Measurements from ENCODE around the gene RHNO1. TPM values are rescaled to one million over a fixed set of nuclear protein-coding genes. Genes with fewer than 3 reads are reported as not detected.

RHNO1 gene
- total and polyA plus RNA-seq, 2 of the 4 experiments (the other 2 are of a cell fraction): 26.1 to 30.6 TPM

DNA sequence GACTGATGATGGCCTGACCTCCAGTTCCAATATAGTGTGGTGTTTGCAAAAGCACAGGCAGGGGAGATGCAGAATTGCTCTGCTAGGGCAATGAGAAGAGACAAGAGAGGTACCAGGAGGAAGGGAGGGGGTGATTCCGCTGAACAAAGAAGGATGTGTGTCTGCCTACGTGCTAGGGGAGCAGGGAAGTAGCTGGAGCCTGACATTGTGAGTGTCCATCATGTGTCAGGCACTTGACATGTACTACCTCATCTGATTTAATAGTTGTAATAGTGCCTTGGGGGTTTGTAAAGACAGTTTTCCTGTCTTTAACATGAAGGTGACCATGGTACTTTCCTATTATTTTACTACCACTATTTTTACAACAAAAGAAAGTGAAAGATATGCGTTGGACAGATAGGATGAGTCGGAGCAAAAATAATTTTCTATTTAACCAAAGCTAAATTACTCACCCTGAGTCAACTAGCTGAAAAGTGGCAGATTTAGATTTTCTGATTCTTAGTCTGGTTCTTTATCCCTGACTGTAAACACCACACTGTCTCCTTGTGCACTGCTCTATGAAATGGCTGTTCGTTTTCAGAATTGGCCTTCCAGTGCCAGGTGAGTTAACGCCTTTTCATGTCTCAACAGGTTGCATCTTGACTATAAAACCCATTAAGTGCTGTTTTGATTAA is 48.4 kb downstream of the RHNO1 start:
- Histone ChIP-seq H3K36me3 (ENCODE audit: control insufficient read depth, insufficient read depth, low read length) (peaks cover 32% of the 10 kb centered on the region), H4K5ac (ENCODE audit: low read depth, low read length) (no peak overlapping the region), H3K18ac (ENCODE audit: low read depth, low read length) (peak overlapping the region; percentile 21; the same call in 1 of the 2 replicates), H3K9me1 (ENCODE audit: insufficient read depth, low read length) (peaks cover 4% of the 10 kb centered on the region), H3K9me3 (ENCODE audit: control insufficient read depth, insufficient read depth, low read length) (no peaks in the 10 kb centered on the region), H3K4me1 (ENCODE audit: control insufficient read depth, insufficient read depth, low read length) (peaks cover 7% of the 10 kb centered on the region), H2BK15ac (ENCODE audit: low read depth, low read length) (no peak overlapping the region), H3K4ac (ENCODE audit: low read depth, low read length) (peak overlapping the region; percentile 64), H3K79me1 (ENCODE audit: low read depth in 1 of 2, low read length in 2 of 2) (peaks cover 6 to 31% of the 10 kb centered on the region in 2 experiments; a peak in 3 of 4 replicates), H2AK9ac (replicated peaks; ENCODE audit: low read depth, low read length, poor library complexity) (peak overlapping the region; percentile 86), H2AFZ (replicated peaks; ENCODE audit: low read length, poor library complexity) (peak overlapping the region; percentile 77), H3K9ac (ENCODE audit: low read depth, low read length) (0 out of 2 replicates have a peak overlapping the region, but pooled peaks have one; percentile 25), H2BK120ac (ENCODE audit: low read depth, low read length) (peak overlapping the region; percentile 35), H4K20me1 (ENCODE audit: insufficient read depth, low read length) (peaks cover 5% of the 10 kb centered on the region), H3K56ac (ENCODE audit: extremely low read depth, insufficient read depth, low read length) (no peak overlapping the region), H2BK5ac (ENCODE audit: low read depth, low read length, poor library complexity, severe bottlenecking) (peak overlapping the region; percentile 57), H3K27ac (ENCODE audit: insufficient read depth, low read length) (0 out of 2 replicates have a peak overlapping the region, but pooled peaks have one; percentile 30), H3K4me2 (ENCODE audit: low read depth, low read length) (peak overlapping the region; percentile 78; the same call in 1 of the 2 replicates), H4K8ac (ENCODE audit: low read depth in 2 of 2, low read length in 2 of 2) (peak overlapping the region in 1 of 2 experiments; percentile 20; a peak in 2 of 4 replicates), H3K4me3 (ENCODE audit: insufficient read depth, low read depth, low read length) (no peak overlapping the region), H3K14ac (replicated peaks; ENCODE audit: low read depth, low read length) (peak overlapping the region; percentile 86), H3K27me3 (ENCODE audit: control insufficient read depth, insufficient read depth, low read length) (no peaks in the 10 kb centered on the region), H2BK20ac (ENCODE audit: low read depth, low read length) (no peak overlapping the region; the same call in 1 of the 2 replicates), H3K23ac (ENCODE audit: low read depth, low read length) (peak overlapping the region; percentile 62), H4K91ac (ENCODE audit: insufficient read depth, low read depth, low read length) (0 out of 2 replicates have a peak overlapping the region, but pooled peaks have one; percentile 29), H2AK5ac (ENCODE audit: low read depth, low read length) (peak overlapping the region; percentile 89)
- 0 out of 2 replicates have a peak, but pooled peaks have one; percentile 18 for TF ChIP-seq FOS (IDR thresholded peaks at IDR 0.05; ENCODE audit: low read depth, low read length)
- TF ChIP-seq, protein P1, sequence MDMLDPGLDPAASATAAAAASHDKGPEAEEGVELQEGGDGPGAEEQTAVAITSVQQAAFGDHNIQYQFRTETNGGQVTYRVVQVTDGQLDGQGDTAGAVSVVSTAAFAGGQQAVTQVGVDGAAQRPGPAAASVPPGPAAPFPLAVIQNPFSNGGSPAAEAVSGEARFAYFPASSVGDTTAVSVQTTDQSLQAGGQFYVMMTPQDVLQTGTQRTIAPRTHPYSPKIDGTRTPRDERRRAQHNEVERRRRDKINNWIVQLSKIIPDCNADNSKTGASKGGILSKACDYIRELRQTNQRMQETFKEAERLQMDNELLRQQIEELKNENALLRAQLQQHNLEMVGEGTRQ (IDR thresholded peaks at IDR 0.05; ENCODE audit: low read depth, low read length): no peak
- intact Hi-C loops (cut with micrococcal nuclease): no loop called here
- in situ Hi-C loops (cut with MboI; ENCODE audit: low sequenced_read_pairs): no loop called here
- BruUV-seq (replicated peaks): no TSS peak
- CTCF ChIA-PET: interaction anchor here (0.6 kb wide), 1 partner anchor 72 kb away, joined by 3 read pairs; no protein-coding TSS in a partner anchor
- 93% methylated on average over 2 of the region's 6 CpGs; no CpG with 5 or more reads in 1 of the 2 experiments for WGBS, 2 experiments (ENCODE audit: extremely low coverage in 2 of 2, insufficient read length in 1 of 2)
- ATAC-seq (ENCODE audit: low read depth) (peak; percentile 82), DNase-seq (peak; percentile 54)
- POLR2A ChIA-PET (ENCODE audit: unreplicated experiment): no interaction called here
- dilution Hi-C loops (cut with HindIII; ENCODE audit: low sequenced_read_pairs, unreplicated experiment): no loop called here

Data from IMR-90 (cell line).